Neuronal stem cell (in vitro differentiated cells): ENCODE data around the gene TTC28.

Experiments
- DNase-seq: peaks from one replicate; pipeline ENCODE4 v3.0.0-alpha.2; 2013; ENCODE audit warnings: low spot score
- H2AFZ ChIP-seq: one replicate; pipeline ENCODE4 v1.6.1; 2013; ENCODE audit warnings: mild to moderate bottlenecking, low read length, inconsistent platforms
- H2AK5ac ChIP-seq: 2 replicates; pipeline ENCODE4 v1.6.1; 2013; ENCODE audit warnings: low read depth, mild to moderate bottlenecking, inconsistent platforms, low read length, moderate library complexity, mixed read lengths
- H2BK120ac ChIP-seq: 2 replicates; pipeline ENCODE4 v1.6.1; 2013; ENCODE audit warnings: low read depth, mild to moderate bottlenecking, inconsistent platforms, low read length, moderate library complexity, mixed read lengths
- H2BK12ac ChIP-seq: one replicate; pipeline ENCODE4 v1.6.1; 2013; ENCODE audit warnings: low read length, inconsistent platforms
- H2BK15ac ChIP-seq: 2 replicates; pipeline ENCODE4 v1.6.1; 2013; ENCODE audit warnings: mild to moderate bottlenecking, low read length, inconsistent platforms, mixed read lengths
- H2BK5ac ChIP-seq: one replicate; pipeline ENCODE4 v1.6.1; 2013; ENCODE audit warnings: inconsistent platforms, mild to moderate bottlenecking, low read length, moderate library complexity
- H3K14ac ChIP-seq: one replicate; pipeline ENCODE4 v1.6.1; 2013; ENCODE audit warnings: low read length, inconsistent platforms
- H3K18ac ChIP-seq: 2 replicates; pipeline ENCODE4 v1.6.1; 2013; ENCODE audit warnings: low read length, inconsistent platforms
- H3K23ac ChIP-seq: 2 replicates; pipeline ENCODE4 v1.6.1; 2013; ENCODE audit warnings: low read depth, mild to moderate bottlenecking, mixed read lengths, low read length, inconsistent platforms; ENCODE audit not compliant: poor library complexity
- H3K27ac ChIP-seq: replicated peaks from 3 replicates; pipeline ENCODE4 v1.5.1; 2013; ENCODE audit warnings: low read length, inconsistent platforms
- H3K27me3 ChIP-seq, 3 experiments: 2 replicates each; pipeline ENCODE4 v1.6.1; 2013; ENCODE audit warnings: low read length in 3 of 3, mild to moderate bottlenecking in 2 of 3, inconsistent platforms in 1 of 3, low read depth in 1 of 3, mixed read lengths in 1 of 3, moderate library complexity in 1 of 3; ENCODE audit not compliant: control insufficient read depth in 3 of 3, insufficient read depth in 3 of 3
- H3K36me3 ChIP-seq, 2 donors: replicated peaks in 1 of 2; 2 replicates each; pipeline ENCODE4 v1.6.1; 2013; ENCODE audit warnings: low read length in 2 of 2; ENCODE audit not compliant: control insufficient read depth in 2 of 2, insufficient read depth in 2 of 2
- H3K4ac ChIP-seq: 2 replicates; pipeline ENCODE4 v1.6.1; 2013; ENCODE audit warnings: inconsistent platforms, mild to moderate bottlenecking, low read length, moderate library complexity
- H3K4me1 ChIP-seq, 2 donors: 1 replicate in 1 of 2; 2 replicates in 1 of 2; pipeline ENCODE4 v1.6.1; 2013; ENCODE audit warnings: low read length in 2 of 2, low read depth in 1 of 2; ENCODE audit not compliant: control insufficient read depth in 2 of 2, insufficient read depth in 1 of 2
- H3K4me2 ChIP-seq: one replicate; pipeline ENCODE4 v1.6.1; 2013; ENCODE audit warnings: mild to moderate bottlenecking, low read length, inconsistent platforms; ENCODE audit not compliant: insufficient read depth, poor library complexity, severe bottlenecking
- H3K4me3 ChIP-seq, 2 donors: 2 replicates each; pipeline ENCODE4 v1.5.1; 2013; ENCODE audit warnings: low read length in 2 of 2, mild to moderate bottlenecking in 2 of 2, inconsistent platforms in 1 of 2, moderate library complexity in 1 of 2
- H3K79me1 ChIP-seq: one replicate; pipeline ENCODE4 v1.6.1; 2013; ENCODE audit warnings: low read depth, mild to moderate bottlenecking, inconsistent platforms, low read length, moderate library complexity
- H3K9ac ChIP-seq: one replicate; pipeline ENCODE4 v1.6.1; 2013; ENCODE audit warnings: mild to moderate bottlenecking, low read depth, low read length, inconsistent platforms; ENCODE audit not compliant: poor library complexity
- H3K9me3 ChIP-seq, 2 donors: replicated peaks in 1 of 2; 2 replicates each; pipeline versions ENCODE3 to v1.6.1; 2013; ENCODE audit warnings: low read length in 2 of 2, mild to moderate bottlenecking in 2 of 2, inconsistent platforms in 1 of 2, low read depth in 1 of 2, mixed read lengths in 1 of 2, moderate library complexity in 1 of 2; ENCODE audit not compliant: control insufficient read depth in 2 of 2, insufficient read depth in 1 of 2
- H4K8ac ChIP-seq: one replicate; pipeline ENCODE4 v1.6.1; 2013; ENCODE audit warnings: low read depth, mild to moderate bottlenecking, inconsistent platforms, low read length, moderate library complexity
- H4K91ac ChIP-seq: one replicate; pipeline ENCODE4 v1.6.1; 2013; ENCODE audit warnings: low read length, low read depth, mild to moderate bottlenecking, inconsistent platforms; ENCODE audit not compliant: poor library complexity
- WGBS, 2 donors: extraction: QIAGEN DNeasy Blood & Tissue Kit; methylation state at CpG; one replicate each; pipeline ENCODE4 v1.1.7; 2013; ENCODE audit warnings: missing lambda C conversion rate in 2 of 2, mixed read lengths in 1 of 2; ENCODE audit not compliant: insufficient read length in 2 of 2, insufficient replicate concordance in 1 of 2; ENCODE audit errors: extremely low coverage in 2 of 2; 5-methylcytosine and 5-hydroxymethylcytosine counted together

TTC28 gene

DNA sequence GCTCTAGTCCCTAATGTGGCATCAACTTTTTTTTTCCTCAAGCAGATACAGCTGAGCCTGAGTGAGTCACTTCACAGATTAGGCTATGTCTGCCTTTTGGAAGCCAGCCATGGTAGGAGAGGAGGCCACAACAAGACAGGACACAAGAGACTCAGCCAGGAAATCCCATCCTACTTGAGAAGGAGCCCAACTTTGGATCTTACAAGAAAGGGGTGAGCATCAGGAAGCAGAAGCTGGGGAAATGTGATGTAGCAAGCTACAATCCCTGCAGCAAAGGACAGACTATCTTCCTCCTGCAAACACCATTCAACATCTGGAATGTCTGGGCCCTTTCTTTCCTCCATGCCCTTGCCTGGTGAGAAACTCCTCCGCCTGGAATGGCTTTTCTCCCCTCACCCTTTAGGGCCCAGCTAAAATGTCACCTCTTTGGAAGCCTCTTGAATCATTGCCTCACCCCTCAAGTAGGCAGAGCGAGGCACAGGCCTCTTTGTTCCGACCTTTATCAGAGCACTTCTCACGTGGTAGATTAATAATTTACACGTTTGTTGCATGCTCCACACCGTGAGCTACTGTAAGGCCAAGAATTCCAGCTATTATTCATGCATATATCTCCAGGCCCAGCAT, 604.2 kb downstream of the TTC28 start:
- WGBS, 2 donors, result no CpG with 5 or more reads among the region's 6 CpGs
- H3K4me1 ChIP-seq, result peaks cover 0 to 6% of the 10 kb centered on the region in 2 donors
- DNase-seq, result no peak
- no peak overlapping the region for H3K18ac ChIP-seq
- H2BK12ac ChIP-seq, result no peak overlapping the region
- no peak overlapping the region for H3K9ac ChIP-seq
- H3K9me3 ChIP-seq, result peaks cover 0 to 2% of the 10 kb centered on the region in 2 donors
- H3K4me3 ChIP-seq, result no peak overlapping the region
- H4K8ac ChIP-seq, result no peak overlapping the region
- H3K4me2 ChIP-seq, result no peak overlapping the region
- no peak overlapping the region for H2AFZ ChIP-seq
- H2BK5ac ChIP-seq, result no peak overlapping the region
- no peak overlapping the region for H3K27ac ChIP-seq
- H3K14ac ChIP-seq, result no peak overlapping the region
- H3K27me3 ChIP-seq, result no peaks in the 10 kb centered on the region
- no peak overlapping the region for H4K91ac ChIP-seq
- no peak overlapping the region for H3K4ac ChIP-seq
- H3K36me3 ChIP-seq, result peaks cover 1 to 34% of the 10 kb centered on the region in 2 donors
- no peak overlapping the region for H3K23ac ChIP-seq
- no peaks in the 10 kb centered on the region for H3K79me1 ChIP-seq
- no peak overlapping the region for H2BK120ac ChIP-seq
- no peak overlapping the region for H2BK15ac ChIP-seq
- no peak overlapping the region for H2AK5ac ChIP-seq

DNA sequence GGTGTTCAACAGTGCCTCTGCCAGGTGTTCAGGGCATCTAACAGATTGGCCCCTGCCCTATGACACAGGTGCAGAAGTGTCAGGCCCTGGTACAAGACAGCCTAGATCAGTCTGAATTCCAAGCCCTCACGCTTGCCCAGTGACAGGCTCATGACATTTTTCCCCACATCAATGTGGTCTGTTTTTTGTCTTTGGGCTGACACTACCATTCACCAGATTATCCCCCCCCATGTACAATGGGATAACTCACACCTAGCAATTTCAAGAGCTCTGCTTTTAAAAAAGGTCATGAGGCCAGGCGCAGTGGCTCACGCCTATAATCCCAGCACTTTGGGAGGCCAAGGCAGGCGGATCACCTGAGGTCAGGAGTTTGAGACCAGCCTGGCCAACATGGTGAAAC, 605.1 kb downstream of the TTC28 start:
- no peak overlapping the region for H2BK15ac ChIP-seq
- H3K4me1 ChIP-seq, result peaks cover 0 to 6% of the 10 kb centered on the region in 2 donors
- H4K91ac ChIP-seq, result no peak overlapping the region
- H3K27me3 ChIP-seq, result no peaks in the 10 kb centered on the region
- H3K9ac ChIP-seq, result no peak overlapping the region
- H3K4me3 ChIP-seq, result no peak overlapping the region
- no peak overlapping the region for H2BK12ac ChIP-seq
- H3K27ac ChIP-seq, result no peak overlapping the region
- H2AK5ac ChIP-seq, result no peak overlapping the region
- H3K18ac ChIP-seq, result no peak overlapping the region
- H3K23ac ChIP-seq, result no peak overlapping the region
- no peaks in the 10 kb centered on the region for H3K79me1 ChIP-seq
- peaks cover 1 to 30% of the 10 kb centered on the region in 2 donors for H3K36me3 ChIP-seq
- no peak overlapping the region for H2AFZ ChIP-seq
- H2BK120ac ChIP-seq, result no peak overlapping the region
- H3K14ac ChIP-seq, result no peak overlapping the region
- no peak overlapping the region for H2BK5ac ChIP-seq
- H4K8ac ChIP-seq, result no peak overlapping the region
- no peak for DNase-seq
- no peak overlapping the region for H3K4me2 ChIP-seq
- WGBS, 2 donors, result no CpG with 5 or more reads among the region's 4 CpGs
- H3K4ac ChIP-seq, result no peak overlapping the region
- no peaks in the 10 kb centered on the region for H3K9me3 ChIP-seq

DNA sequence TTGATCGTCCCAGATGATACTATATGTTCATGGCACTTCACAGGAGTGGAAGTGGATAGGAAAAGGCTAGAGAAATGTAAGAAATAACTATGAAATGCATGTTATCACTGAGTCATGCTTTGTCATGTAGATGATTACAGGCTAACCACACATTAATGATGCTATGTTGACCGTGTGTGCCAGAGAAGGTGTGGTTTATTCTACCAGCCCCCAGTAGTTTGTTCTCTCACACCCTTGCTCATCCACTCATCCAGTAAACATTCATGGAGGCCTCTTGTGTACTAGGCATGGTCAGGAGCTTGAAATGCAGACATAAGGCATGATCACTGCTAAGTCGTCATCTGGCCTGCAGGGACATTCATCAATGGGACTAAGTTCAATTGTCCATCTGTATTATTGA, 607.6 kb downstream of the TTC28 start:
- H3K14ac ChIP-seq, result no peak overlapping the region
- no peak overlapping the region for H3K9ac ChIP-seq
- no peak overlapping the region for H2BK12ac ChIP-seq
- H3K4me3 ChIP-seq, result no peak overlapping the region
- H2BK5ac ChIP-seq, result no peak overlapping the region
- no peaks in the 10 kb centered on the region for H3K27me3 ChIP-seq
- no peak overlapping the region for H4K8ac ChIP-seq
- H2BK120ac ChIP-seq, result no peak overlapping the region
- no peak overlapping the region for H2AK5ac ChIP-seq
- no peak overlapping the region for H3K23ac ChIP-seq
- DNase-seq, result no peak
- H3K79me1 ChIP-seq, result no peaks in the 10 kb centered on the region
- H3K4me2 ChIP-seq, result no peak overlapping the region
- no peak overlapping the region for H2BK15ac ChIP-seq
- no peak overlapping the region for H4K91ac ChIP-seq
- no peak overlapping the region for H3K4ac ChIP-seq
- H3K27ac ChIP-seq, result no peak overlapping the region
- H3K4me1 ChIP-seq, result peaks cover 0 to 6% of the 10 kb centered on the region in 2 donors
- no peak overlapping the region for H2AFZ ChIP-seq
- H3K36me3 ChIP-seq, result peaks cover 0 to 23% of the 10 kb centered on the region in 2 donors
- WGBS, 2 donors, result no CpG with 5 or more reads among the region's 3 CpGs
- no peak overlapping the region for H3K18ac ChIP-seq
- H3K9me3 ChIP-seq, result no peaks in the 10 kb centered on the region

DNA sequence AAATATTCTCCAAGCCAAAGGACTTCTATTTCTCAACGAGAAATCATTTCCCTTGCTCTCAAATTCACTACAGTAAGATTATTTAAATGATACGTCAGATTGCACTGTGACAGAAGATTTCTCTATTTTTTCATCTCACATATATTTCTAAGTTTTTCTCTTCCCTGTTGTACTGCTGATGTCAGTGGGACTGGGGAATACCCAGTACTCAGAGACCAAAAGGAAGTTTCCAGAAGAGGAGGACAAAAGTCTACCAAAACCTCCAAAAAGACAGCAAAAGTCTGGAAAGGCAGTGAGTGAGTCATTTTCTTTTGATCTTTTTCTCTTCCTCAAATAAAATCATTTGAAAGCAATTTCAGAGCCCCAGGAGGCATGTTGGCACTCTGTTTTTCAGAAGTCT, 610.8 kb downstream of the TTC28 start:
- WGBS, 2 donors, result no CpG with 5 or more reads among the region's 2 CpGs
- H3K4me2 ChIP-seq, result no peak overlapping the region
- no peaks in the 10 kb centered on the region for H3K27me3 ChIP-seq
- H2BK5ac ChIP-seq, result no peak overlapping the region
- H2BK120ac ChIP-seq, result no peak overlapping the region
- H3K27ac ChIP-seq, result no peak overlapping the region
- H3K4me3 ChIP-seq, result no peak overlapping the region
- H3K14ac ChIP-seq, result no peak overlapping the region
- H3K23ac ChIP-seq, result no peak overlapping the region
- no peak overlapping the region for H4K8ac ChIP-seq
- H3K79me1 ChIP-seq, result no peaks in the 10 kb centered on the region
- H2BK12ac ChIP-seq, result no peak overlapping the region
- H3K9me3 ChIP-seq, result no peaks in the 10 kb centered on the region
- H3K4me1 ChIP-seq, result no peaks in the 10 kb centered on the region
- H2AFZ ChIP-seq, result no peak overlapping the region
- peaks cover 0 to 22% of the 10 kb centered on the region in 2 donors for H3K36me3 ChIP-seq
- H2BK15ac ChIP-seq, result no peak overlapping the region
- no peak overlapping the region for H3K4ac ChIP-seq
- no peak overlapping the region for H2AK5ac ChIP-seq
- H4K91ac ChIP-seq, result no peak overlapping the region
- no peak for DNase-seq
- H3K9ac ChIP-seq, result no peak overlapping the region
- H3K18ac ChIP-seq, result no peak overlapping the region
